ENCODE results near the gene USP31. TPM values are rescaled to one million over a fixed set of nuclear protein-coding genes. Genes with fewer than 3 reads are reported as not detected.

Gene USP31
- total RNA-seq, 1 donor from 2014 or later, result 10.1 TPM

DNA sequence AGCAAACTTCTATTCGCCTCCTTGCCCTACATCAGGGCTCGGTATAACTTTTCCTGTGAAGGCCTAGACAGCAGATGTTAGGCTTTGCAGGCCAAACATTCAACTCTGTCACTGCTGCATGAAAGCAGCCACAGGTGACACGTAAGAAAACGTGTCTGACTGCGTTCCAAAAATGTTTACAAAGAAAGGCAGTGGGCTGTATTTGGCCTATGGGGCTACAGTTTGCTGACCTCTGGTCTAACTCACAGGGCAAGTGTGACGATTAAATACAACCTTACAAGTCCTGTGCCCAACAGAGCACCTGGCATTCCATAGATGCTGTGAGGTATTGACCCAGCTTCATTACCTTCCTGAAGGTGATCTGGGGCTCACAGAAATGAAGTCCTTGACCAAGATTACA is 79.4 kb downstream of the USP31 start:
- ATAC-seq, result no peak

DNA sequence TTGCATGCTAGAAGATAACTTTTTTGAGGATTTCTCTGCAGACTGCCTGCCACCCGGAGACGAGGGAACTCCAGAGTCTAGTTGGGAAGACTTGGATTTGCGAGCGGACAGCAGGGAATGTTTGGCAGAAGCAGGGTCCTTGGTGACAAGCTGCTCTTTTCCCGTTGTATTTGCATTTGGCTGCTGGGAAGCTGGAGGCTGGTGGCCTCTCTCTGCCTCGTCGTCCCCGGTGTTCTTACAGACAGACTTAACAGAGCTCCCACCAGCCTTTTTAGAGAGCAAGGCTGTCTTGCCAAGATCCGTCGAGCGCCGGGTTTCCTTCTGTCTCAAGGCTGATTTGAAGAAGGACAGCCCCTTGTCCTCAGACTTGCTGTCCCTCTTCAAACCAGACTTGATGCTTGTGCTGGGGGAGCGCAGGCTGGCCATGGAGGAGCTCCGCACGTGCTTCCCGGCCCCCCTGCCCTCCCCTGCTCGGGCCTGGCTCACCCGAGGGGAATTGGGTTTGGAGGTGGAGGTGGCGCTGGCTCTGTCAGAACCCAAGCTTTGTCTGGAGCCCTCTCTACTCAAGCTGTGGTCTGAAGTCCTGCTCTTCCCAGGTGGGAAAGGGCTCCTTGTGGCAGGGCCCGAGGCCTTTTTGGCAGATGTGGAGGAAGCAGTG is 81.0 kb downstream of the USP31 start:
- DNase-seq (ENCODE audit: low spot score), result no peak
- ATAC-seq, result no peak

More for the DNA sequence above, 79.4 kb downstream of the USP31 start:
- no peak for DNase-seq (ENCODE audit: low spot score)

DNA sequence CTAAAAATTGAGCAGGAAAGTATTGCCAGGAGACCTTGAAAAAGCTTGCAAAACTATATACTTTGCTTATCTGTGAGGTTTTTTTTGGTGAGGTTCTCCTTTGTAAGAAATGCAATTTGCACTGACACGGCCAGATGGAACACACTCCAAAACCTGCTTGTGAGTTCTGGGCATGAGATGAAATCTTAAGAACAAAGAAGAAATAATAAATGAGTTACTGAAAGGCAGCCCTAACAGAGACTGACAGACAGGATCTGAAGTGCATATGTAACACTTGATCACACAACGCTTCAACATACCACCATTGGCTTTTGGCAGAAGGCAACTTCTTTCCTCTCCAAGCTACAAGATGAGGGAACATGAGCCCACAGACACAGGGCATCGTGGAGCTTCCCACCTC is 82.6 kb downstream of the USP31 start:
- ATAC-seq (no peak), DNase-seq (ENCODE audit: low spot score) (no peak)

DNA sequence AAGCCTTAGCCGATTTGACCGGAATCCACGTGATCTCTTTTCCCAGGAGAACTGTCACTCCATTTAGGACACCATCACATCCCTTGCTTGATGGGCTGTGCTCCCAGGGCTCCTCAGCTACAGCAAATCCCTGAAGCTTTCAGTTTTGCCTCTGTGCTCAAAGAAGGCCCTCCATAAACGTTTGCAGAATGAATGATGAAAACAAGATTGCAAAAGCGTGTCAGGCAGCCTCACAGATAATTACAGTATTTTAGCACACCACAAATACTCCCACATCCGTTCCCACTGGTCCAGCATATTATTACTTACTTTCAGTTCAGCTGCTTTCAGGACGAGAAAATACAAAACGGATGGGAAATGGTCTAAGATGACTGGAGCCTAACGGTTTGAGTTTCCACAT is 84.6 kb downstream of the USP31 start:
- DNase-seq (ENCODE audit: low spot score), result no peak
- no peak for ATAC-seq

DNA sequence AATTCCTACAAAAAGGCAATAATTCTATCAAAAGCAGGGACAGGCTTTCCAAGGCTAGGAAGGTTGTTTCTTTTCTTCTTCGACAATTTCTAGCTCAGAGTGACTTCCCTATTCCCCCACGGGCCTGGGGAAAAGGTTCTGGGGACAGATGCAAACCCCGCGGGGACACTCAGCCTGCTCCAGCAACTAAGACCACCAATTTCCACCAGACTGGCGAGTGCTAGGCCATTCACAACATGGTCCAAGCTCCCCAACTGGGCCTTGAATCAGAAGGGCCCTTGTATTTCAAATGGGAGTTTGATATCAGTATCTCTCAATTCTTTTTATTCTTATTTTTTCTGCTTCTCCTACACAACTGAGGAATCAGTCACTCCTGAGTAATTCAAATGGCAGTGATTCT is 86.7 kb downstream of the USP31 start:
- DNase-seq (ENCODE audit: low spot score) (no peak), ATAC-seq (no peak)

DNA sequence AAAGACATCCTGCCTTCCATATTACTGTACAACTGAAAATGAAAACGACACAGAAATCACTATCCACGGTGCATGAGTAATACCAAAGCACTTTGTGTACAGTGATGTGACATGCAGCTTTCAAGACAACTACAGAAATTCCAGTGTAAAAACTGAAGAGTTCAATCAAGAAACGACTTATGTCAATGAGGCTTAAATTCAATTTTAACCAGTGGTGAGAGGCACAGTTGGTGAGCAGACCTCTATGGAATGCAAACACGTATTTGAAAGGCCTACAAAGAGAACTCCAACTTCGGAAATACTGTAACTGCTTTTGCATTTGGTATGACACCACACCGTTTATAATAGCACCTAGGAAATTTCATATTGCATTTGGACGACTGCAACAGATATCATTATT is 87.6 kb downstream of the USP31 start:
- ATAC-seq, result no peak
- no peak for DNase-seq (ENCODE audit: low spot score)

DNA sequence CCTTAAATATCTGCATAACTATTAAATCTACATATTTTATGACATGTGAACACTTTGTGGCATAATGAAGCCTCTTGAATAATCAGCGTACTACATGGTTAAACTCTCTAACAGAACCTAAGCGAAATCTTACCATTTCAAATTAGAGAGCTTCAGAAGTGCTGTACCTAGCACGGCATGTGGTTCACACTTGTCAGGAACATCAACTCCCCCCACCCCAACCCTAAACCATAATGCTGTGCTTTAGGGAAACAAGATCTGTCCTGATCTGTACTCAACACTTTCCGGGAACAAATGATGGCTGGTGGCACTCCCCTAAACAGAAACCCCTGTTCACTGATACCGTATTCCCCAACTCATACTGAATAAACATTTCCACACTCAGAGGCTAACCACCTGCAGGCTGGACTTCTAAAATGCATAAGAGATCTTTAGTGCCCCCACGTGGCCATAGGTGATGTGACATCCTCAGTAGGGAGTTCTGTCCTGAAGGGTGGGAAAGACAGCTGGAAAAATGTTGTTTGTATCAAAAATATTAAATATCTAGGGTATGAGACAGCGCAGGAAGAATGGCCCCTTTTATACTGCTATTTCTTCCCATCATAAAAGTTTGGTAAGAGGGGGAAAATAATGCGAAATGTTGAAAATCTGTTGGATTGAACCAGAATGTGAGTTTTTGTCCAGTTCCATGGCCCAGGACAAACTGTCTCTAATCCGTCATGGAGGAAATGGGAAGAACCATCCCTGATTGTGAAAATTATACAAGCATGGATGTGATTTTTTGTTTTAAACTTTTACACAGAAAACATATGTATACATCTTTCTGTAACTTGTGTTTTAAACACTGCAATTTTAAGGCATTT is 88.6 kb downstream of the USP31 start:
- DNase-seq (ENCODE audit: low spot score), result peak; percentile 62
- peak; percentile 98 for ATAC-seq

DNA sequence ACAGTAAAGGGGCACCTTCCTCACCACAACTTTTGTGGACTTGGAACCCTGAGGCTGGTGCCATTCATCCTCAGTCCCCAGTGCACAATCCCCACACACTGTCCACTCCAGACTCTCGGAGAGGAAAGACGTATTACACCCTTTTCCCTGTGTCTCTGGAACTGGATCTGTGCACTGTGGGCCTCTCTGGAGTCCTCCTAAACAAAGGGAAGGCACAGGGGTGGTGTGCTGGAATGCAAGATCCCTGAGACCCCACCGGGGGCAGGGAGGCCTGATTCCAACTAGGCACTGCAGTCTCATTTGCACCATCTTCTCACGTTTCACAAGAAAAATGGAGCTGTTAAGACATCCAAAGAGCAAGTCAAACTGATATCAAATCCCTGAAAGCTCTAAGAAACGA is 89.8 kb downstream of the USP31 start:
- ATAC-seq (no peak), DNase-seq (ENCODE audit: low spot score) (no peak)

DNA sequence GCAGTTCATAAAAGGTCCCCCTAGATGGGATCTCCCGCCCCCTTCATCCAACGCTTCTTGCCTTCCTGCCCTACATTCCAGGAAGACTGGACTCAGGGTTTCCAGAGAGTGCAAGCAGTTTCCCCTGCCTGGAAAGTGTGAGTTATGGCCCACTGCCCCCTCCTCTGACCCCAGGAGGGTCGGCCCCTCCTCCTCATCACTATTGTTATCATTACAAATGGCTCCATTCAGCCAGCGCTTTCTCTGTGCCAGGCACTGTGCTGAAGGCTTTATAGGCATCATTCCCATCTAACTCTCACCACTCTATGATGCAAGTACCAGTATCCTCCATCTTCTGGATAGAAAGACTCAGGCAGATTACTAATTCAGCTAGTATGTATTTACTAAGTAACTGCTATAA is 90.7 kb downstream of the USP31 start:
- ATAC-seq (no peak), DNase-seq (ENCODE audit: low spot score) (no peak)

DNA sequence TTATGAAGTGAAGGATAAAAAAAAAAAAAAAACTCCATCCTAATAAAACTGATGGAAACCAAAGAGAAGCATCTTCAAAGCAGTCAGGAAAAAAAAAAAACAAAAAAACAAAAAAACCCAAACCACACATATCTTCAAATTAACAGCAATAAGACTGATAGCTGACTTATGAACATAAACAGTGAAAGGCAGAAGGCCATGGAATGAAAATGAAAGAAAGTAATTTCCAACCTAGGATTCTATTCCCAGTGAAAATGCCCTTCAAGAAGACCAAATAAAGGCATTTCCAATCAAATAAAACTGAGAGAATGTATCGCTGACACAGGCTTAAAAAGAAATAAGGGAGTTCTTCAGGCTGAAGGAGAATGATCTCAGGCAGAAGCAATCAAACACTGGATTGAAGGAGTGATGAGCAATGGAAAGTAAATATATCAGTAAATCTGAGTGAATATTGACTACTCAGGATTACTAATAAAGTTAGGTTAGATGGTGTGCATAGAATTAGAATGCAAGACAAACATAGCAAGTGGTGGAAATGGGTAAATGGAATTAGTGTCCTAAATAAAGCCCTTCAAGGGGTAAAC is 92.1 kb downstream of the USP31 start:
- ATAC-seq, result no peak

DNA sequence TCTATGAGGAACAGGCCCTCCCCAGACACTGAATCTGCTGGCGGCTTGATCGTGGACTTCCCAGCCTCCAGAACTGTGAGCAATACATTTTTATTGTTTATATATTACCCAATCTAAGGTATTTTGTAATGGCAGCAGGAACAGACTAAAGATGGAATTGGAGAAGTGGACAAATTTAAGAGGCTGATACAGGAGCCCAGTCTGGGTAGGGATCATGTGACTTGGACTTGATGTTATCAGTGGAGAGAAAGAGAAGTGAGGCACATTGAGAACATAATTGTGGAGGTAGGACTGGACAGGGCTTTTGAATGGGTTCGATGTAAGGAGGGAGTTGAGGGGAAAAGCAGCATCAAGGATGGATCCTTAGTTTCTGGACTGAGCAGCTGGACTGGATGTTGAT is 93.8 kb downstream of the USP31 start:
- ATAC-seq (no peak), DNase-seq (ENCODE audit: low spot score) (no peak)

More for the DNA sequence above, 92.1 kb downstream of the USP31 start:
- no peak for DNase-seq (ENCODE audit: low spot score)

DNA sequence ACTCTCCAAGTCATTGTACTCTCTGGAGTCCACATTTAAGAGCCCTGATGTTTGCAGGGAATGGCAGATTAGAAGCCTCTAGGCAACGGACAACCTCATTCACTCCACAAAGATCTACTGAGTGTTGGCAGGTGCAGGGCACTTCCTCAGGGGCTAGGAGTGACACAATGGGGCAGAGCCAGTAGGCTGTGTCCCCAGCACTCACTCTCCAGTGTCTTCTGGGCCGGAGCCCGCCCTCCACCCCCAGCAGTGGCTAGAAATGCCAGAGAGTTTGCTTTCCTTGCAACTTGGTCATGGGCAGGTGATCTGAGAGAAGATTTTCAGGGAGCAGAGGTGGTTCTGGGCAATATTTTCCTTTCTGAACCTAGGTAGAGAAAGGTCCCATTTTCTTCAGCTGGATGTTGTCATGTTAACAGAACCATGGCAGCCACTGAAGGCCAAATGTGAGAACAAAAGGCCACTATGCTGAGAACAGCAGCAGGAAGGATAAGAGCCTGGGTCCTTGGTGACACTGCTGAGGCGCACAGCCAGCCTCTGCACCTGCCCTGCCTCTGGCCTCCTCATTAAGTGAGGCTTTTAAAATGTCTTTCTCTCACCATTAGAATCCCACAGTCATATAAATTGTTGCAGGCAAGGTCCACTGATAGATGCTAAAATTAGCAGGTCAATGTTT is 96.2 kb downstream of the USP31 start:
- ATAC-seq (no peak), DNase-seq (ENCODE audit: low spot score) (no peak)

DNA sequence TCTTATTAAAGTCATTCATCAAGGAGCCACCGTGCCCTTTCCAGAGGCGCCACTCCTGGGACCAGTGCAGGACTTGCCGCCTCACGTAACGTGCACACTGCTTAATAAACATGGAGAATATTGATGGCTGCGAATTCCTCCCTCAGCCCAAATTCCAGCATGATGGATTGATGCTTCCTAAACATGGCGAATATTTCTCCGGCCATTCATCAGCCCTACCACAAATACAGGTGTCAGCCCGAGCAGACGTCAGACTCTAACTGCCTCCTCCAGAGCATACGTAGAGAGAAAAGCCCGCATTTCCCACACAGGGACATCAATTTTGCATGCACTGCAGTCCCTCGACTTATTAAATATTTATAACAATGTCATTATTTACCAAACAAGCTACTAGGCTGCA is 97.0 kb downstream of the USP31 start:
- DNase-seq (ENCODE audit: low spot score) (no peak), ATAC-seq (no peak)

DNA sequence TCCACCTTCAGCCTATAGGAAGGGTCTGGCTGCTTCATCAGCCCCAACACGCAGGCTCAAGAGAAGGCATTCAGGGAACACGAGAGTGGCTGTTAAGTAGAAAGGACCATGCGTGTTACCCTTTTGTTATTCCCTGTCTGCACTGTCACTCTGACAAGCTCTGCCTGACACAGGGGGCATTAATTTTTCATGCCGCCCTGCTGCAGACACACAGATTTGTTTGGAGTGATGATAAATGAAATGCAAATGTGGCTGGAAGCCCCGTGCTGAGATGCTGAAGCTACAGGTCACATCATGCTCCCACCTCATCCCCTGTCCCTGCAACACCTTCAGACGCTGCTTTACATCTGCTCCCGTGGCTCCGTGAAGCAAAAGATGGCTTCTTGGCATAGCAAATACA is 97.7 kb downstream of the USP31 start:
- DNase-seq (ENCODE audit: low spot score) (no peak), ATAC-seq (no peak)

DNA sequence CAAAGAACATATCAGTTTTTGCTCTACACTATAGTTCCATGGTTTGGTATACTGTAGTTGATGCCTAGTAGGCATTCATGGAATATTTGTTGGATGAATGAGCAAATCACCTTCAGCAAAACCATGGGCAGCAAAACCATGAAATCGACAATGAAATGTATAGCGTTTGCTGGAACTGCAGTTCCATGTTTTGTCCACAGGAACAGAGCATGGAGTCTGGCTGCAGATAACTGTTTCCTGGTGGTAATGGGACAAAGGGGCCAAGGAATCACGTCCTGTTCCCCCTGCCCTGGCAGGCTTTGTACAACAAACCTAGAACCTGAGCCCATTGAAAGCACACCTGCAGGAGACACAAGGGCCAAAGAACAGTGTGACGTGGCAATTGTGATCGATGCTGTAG is 101.1 kb downstream of the USP31 start:
- ATAC-seq, result no peak
- no peak for DNase-seq (ENCODE audit: low spot score)

DNA sequence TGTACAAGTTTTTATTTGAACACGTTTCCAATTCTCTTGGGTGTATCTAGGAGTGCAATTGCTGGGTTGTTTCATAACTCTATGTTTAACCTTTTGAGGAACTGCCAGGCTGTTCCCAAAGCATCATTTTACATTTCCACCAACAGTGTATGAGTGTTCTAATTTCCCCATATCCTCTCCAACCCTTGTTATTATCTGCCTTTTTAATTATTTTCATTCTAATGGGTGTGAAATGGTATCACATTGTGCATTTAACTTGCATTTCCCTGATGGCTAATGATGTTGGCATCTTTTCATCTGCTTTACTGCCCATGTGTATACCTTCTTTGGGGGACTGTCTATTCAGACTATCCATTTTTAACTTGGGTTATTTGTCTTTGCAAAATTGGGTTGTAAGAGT is 104.2 kb downstream of the USP31 start:
- ATAC-seq, result no peak
- DNase-seq (ENCODE audit: low spot score), result no peak

DNA sequence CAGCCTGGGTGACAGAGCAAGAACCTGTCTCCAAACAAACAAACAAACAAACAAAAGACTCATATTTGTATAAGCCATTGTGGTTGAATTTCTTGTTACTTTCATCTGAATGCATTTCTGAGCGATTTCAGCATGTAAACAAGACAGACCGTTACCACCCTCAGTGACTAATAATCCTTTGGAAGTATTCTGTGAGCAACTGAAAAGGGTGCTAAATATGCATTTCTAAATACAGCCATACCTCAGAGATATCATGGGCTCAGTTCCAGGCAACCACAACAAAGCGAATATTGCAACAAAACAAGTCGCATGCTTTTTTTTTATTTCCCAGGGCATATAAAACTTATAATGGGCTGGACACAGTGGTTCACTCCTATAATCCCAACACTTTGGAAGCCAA is 109.0 kb downstream of the USP31 start:
- ATAC-seq, result no peak
- no peak for DNase-seq (ENCODE audit: low spot score)

DNA sequence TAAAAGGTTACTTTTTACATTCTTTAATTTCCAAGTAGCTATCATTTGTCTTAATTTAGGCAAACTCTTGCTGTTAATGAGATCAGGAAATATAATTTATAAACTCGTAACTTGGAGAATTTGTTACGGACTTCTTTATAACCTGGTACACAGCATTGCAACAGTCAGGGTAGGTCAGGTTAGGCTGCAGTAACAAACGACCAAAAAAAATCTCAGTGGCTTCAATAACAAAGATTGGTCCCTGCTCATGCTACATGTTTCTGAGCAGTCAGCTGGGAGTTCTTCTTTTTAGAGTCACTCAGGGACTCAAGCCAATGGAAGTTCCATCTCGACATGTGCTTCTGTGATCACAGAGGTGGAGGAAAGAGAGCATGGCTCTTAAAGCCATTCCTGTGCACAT is 110.1 kb downstream of the USP31 start:
- no peak for ATAC-seq
- DNase-seq (ENCODE audit: low spot score), result no peak

DNA sequence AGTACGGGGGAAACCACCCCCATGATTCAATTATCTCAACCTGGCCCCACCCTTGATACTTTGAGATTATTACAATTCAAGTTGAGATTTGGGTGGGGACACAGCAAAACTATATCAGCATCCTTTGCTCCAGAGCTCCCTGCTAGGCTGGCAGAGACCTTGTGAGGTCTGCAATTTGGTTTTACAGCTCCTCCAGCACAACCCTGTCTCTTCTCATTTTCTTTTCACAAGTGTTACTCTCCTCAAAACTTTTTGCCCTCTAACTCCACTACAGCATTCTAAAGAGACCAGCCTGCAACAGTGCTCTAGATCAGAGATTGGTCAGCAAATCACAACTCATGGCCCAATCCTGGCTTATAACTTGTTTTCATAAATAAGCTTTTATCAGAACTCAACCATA is 114.0 kb downstream of the USP31 start:
- DNase-seq (ENCODE audit: low spot score) (no peak), ATAC-seq (no peak)

DNA sequence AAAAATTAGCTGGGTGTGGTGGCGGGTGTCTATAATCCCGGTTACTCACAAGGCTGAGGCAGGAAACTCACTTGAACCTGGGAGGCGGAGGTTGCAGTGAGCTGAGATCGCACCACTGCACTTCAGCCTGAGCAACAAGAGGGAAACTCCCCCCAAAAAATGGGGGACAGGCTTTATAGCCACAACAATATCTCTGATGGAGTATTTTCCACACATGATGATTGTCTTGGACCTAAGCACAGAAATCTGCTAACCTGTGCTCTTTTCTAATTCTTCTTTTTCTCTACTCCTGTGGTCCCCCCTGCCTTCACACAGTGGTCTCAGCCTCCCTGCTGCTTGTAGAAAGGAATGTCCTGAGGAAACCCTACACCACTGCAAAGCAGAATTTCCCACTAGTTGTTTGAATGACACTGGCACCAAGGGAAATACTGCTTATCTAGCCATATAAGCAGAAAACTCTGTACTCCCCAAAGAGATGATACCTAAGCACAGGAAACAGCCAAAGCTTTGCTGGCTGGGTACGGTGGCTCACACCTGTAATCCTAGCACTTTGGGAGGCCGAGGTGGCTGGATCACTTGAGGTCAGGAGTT is 117.6 kb downstream of the USP31 start:
- DNase-seq (ENCODE audit: low spot score) (no peak), ATAC-seq (no peak)

DNA sequence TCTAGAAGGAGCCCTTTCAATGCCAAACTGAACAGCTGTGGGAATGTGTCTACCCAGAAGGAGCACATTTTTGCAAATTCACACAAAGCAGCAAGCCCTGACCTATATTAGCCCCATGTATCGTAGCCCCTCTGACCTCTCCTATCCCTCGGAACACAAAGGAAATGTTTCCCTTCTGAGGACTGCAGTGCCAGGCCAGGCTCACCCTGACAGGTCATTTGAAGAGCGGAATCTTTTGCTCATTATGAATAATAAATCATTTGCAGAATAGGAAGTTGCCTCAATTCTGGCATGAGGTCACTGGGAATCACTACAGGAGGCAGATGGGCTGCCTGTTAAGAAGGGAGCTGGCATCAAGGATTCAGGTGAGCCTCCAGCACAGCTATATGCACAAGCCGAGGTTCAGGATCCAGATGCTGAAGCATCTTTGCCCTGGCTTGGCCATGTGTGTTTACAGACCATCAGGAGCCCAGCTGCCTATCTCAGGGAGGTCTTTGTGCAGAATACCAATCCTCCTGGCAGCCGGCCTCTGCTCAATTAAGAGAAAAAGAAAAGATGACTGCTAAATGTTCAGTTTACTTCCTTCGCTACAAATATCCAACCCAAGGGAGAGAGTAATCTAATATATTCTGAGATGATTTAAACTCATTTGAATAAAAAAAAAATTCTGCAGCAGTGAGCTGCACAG is 119.4 kb downstream of the USP31 start:
- ATAC-seq (no peak), DNase-seq (ENCODE audit: low spot score) (no peak)
